K562 (cell line): ENCODE data around the gene P2RY6. TPM values are rescaled to one million over a fixed set of nuclear protein-coding genes. Genes with fewer than 3 reads are reported as not detected.

ENCODE experiments used
- ATAC-seq: fragments of 200-7000 bp; cut with Tn5 transposase; 3 replicates; pipeline ENCODE4 v1.9.1; 2020; ENCODE audit warnings: moderate library complexity
- BruUV-seq: library from RNA; stranded (reverse); fragments of 400-500 nt; replicated peaks from 2 replicates; lab custom pipeline; 2021; lab: Mats Ljungman, UMichigan
- CTCF ChIA-PET: fragments of 300-600 bp; formaldehyde crosslinking; extraction: SDS; loops from one replicate; lab custom pipeline; 2021; ENCODE audit warnings: low intra/inter-chr PET ratio; lab: Yijun Ruan, JAX
- POLR2A ChIA-PET: fragments of 300-600, 350-650 bp; sonication (Branson Sonifier 250); formaldehyde crosslinking; extraction: SDS; loops from one replicate; lab custom pipeline; 2021; ENCODE audit warnings: antibody characterized with exemption, inconsistent platforms; lab: Yijun Ruan, JAX
- DNase-seq, 4 experiments: peaks; one replicate each; pipeline versions ENCODE4 v3.0.0 to v3.0.0-alpha.2; 2011 to 2018; ENCODE audit warnings: low spot score in 3 of 4, mixed read lengths in 3 of 4; ENCODE audit errors: extremely low read depth in 1 of 4
- FAIRE-seq: peaks from 2 replicates; lab custom pipeline; 2011; peaks lifted over from hg19 to GRCh38; lab: Jason Lieb, UNC
- H2AFZ ChIP-seq: 2 replicates; pipeline ENCODE4 v1.6.0; 2011; ENCODE audit warnings: low read depth, low read length, control low read depth, inconsistent platforms
- H3K27ac ChIP-seq: fragments of 200-600 bp; 3 replicates; pipeline ENCODE4 v1.8.0; 2011; ENCODE audit warnings: low read depth, mild to moderate bottlenecking, control low read depth, inconsistent platforms, low read length, moderate library complexity, mixed read lengths; ENCODE audit errors: extremely low read depth
- H3K27me3 ChIP-seq, 2 experiments: fragments of 300-600 bp in 1 of 2; 2 replicates in 1 of 2; 3 replicates in 1 of 2; pipeline versions ENCODE4 v1.6.0 to v1.8.0; 2011; ENCODE audit warnings: inconsistent platforms in 2 of 2, low read length in 2 of 2, mild to moderate bottlenecking in 1 of 2, mixed read lengths in 1 of 2, moderate library complexity in 1 of 2; ENCODE audit not compliant: control insufficient read depth in 2 of 2, insufficient read depth in 2 of 2
- H3K36me3 ChIP-seq: fragments of 300-600 bp; 3 replicates; pipeline ENCODE4 v1.8.0; 2011; ENCODE audit warnings: mild to moderate bottlenecking, low read length, inconsistent platforms; ENCODE audit not compliant: control insufficient read depth, insufficient read depth
- H3K4me1 ChIP-seq, 2 experiments: fragments of 200-600 bp in 1 of 2; replicated peaks in 1 of 2; 2 replicates in 1 of 2; 3 replicates in 1 of 2; pipeline versions ENCODE4 v1.5.1 to v1.8.0; 2011; ENCODE audit warnings: inconsistent platforms in 2 of 2, low read length in 2 of 2, mild to moderate bottlenecking in 1 of 2, mixed read lengths in 1 of 2, moderate library complexity in 1 of 2; ENCODE audit not compliant: control insufficient read depth in 2 of 2, insufficient read depth in 2 of 2
- H3K4me2 ChIP-seq: 2 replicates; pipeline ENCODE4 v1.6.1; 2011; ENCODE audit warnings: low read length, control low read depth, inconsistent platforms, mixed read lengths; ENCODE audit not compliant: insufficient read depth
- H3K4me3 ChIP-seq: fragments of 200-600 bp; sonication (generic), shearing (Covaris generic); 2 replicates; pipeline ENCODE4 v1.5.1; 2016; ENCODE audit warnings: control low read depth, inconsistent platforms
- H3K79me2 ChIP-seq: fragments of 200-600 bp; 3 replicates; pipeline ENCODE4 v1.8.0; 2011; ENCODE audit warnings: low read length, inconsistent platforms; ENCODE audit not compliant: control insufficient read depth, insufficient read depth
- H3K9ac ChIP-seq, 2 experiments: 2 replicates each; pipeline versions ENCODE4 v1.6.0 to v1.6.1; 2011; ENCODE audit warnings: low read depth in 2 of 2, low read length in 2 of 2, control low read depth in 1 of 2, inconsistent platforms in 1 of 2, mild to moderate bottlenecking in 1 of 2, mixed read lengths in 1 of 2; ENCODE audit not compliant: insufficient read depth in 1 of 2
- H3K9me1 ChIP-seq: one replicate; pipeline ENCODE4 v1.6.0; 2011; ENCODE audit warnings: inconsistent platforms, mild to moderate bottlenecking, low read length, moderate library complexity; ENCODE audit not compliant: control insufficient read depth, insufficient read depth
- H3K9me3 ChIP-seq: replicated peaks from 2 replicates; pipeline ENCODE4 v1.5.1; 2011; ENCODE audit warnings: low read depth, low read length, inconsistent platforms; ENCODE audit not compliant: control insufficient read depth, insufficient read depth
- H4K20me1 ChIP-seq: replicated peaks from 2 replicates; pipeline ENCODE4 v1.6.1; 2011; ENCODE audit warnings: low read length, inconsistent platforms, mixed read lengths; ENCODE audit not compliant: control insufficient read depth, insufficient read depth
- ZNF174 ChIP-seq: fragments of 250-450 bp; sonication (Bioruptor Pico); IDR thresholded peaks from 2 replicates; pipeline ENCODE4 v1.4.0; 2020; ENCODE audit warnings: mild to moderate bottlenecking
- ZNF263 ChIP-seq: sonication (generic); formaldehyde crosslinking; IDR thresholded peaks from 2 replicates; pipeline ENCODE4 v1.8.0; 2022; ENCODE audit warnings: mild to moderate bottlenecking, missing genetic modification reagents, borderline replicate concordance
- WGBS: fragments of 100-300 bp; shearing (Covaris generic); methylation state at CpG from one replicate; pipeline ENCODE4 v1.1.6; 2016; ENCODE audit warnings: low coverage, mixed read lengths; ENCODE audit not compliant: insufficient coverage; ENCODE audit errors: missing lambda C conversion rate; 5-methylcytosine and 5-hydroxymethylcytosine counted together
- in situ Hi-C: fragments of 300-500 bp; cut with MboI; formaldehyde crosslinking; loops from 4 replicates; pipeline ENCODE4 v1.15.0; 2018; ENCODE audit warnings: inconsistent platforms, mixed read lengths
- intact Hi-C: fragments of 100-400 bp; cut with micrococcal nuclease; formaldehyde crosslinking; loops from 2 replicates; pipeline ENCODE4 v1.14.2; 2022
- polyA plus RNA-seq, 8 experiments: library from polyadenylated mRNA; depleted of rRNA in 4 of 8; stranded (reverse) in 5 of 8; unstranded in 3 of 8; fragments of >200 nt; fragmentation: Nextera tagmentation in 2 of 8; fragmentation: Illumina TruSeq in 1 of 8; extraction: Ambion mirVana in 2 of 8; extraction: Trizol in 1 of 8; gene quantifications; 2 replicates each; pipeline versions ENCODE4 v1.2.1 to v1.2.3, GENCODE V29; 2011 to 2014; ENCODE audit warnings: inconsistent platforms in 1 of 8, missing spikeins in 1 of 8
- total RNA-seq, 7 experiments: library from RNA; depleted of rRNA in 6 of 7; stranded (reverse); fragments of >200 nt in 6 of 7; fragmentation: Illumina TruSeq in 2 of 7; extraction: Trizol in 2 of 7; gene quantifications; 2 replicates each; pipeline versions ENCODE4 v1.2.1 to v1.2.3, GENCODE V29; 2011 to 2021; ENCODE audit warnings: low replicate concordance in 1 of 7
- TF ChIP-seq, protein P1 (sequence below), 3 experiments: IDR thresholded peaks in 2 of 3; conservative IDR thresholded peaks in 1 of 3; 2 replicates each; pipeline ENCODE4 v1.5.1; 2011 to 2012; ENCODE audit warnings: low read length in 3 of 3, mild to moderate bottlenecking in 3 of 3, control low read depth in 2 of 3, improper control_type of control experiment in 1 of 3, inconsistent platforms in 1 of 3, low read depth in 1 of 3, mixed read lengths in 1 of 3, moderate library complexity in 1 of 3; ENCODE audit not compliant: insufficient read depth in 2 of 3

Gene P2RY6
- total and polyA plus RNA-seq, 9 of the 15 experiments (the other 6 are each of a cell fraction or from before 2014, with no cell fraction given) = not detected

DNA sequence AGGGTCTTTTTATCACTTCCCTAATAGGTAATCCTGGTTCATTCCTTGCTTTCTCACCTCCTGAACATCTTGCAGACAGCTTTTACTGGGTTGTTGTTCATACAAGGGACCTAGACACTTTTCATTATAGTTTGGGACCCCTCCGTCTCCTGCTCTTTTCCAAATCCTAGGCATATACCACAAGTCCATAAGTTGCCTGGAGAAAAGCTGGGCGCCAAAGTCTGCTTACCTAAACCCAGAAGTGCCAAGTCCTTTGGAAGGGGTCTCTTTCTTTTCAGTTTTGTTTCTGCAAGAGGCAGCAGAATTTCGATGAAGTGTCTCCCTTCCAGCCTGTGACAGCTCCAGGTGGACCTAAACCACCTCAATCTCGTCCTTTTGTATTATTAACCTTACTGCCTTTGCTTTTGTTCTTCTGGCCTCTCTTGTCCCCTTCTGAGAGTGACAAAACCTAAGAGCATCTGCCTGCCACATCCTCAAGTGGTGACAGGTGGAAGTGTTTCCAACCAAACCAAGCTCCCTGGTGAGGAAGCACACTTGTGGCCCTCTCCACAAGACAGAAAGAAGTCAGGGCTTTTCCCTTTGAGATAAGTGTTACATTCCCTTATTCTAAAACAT, 19.5 kb upstream of the P2RY6 start:
- Histone ChIP-seq H3K9ac (no peak overlapping the region), H3K4me1 (no peaks in the 10 kb centered on the region), H3K27me3 (no peaks in the 10 kb centered on the region; a peak in 1 of 5 replicates), H3K9me3 (no peaks in the 10 kb centered on the region), H3K4me3 (no peak overlapping the region), H3K9me1 (no peaks in the 10 kb centered on the region), H3K27ac (no peak overlapping the region), H3K36me3 (no peaks in the 10 kb centered on the region), H2AFZ (no peak overlapping the region), H3K79me2 (no peaks in the 10 kb centered on the region), H4K20me1 (no peaks in the 10 kb centered on the region)
- CTCF ChIA-PET = no interaction called here
- WGBS = 5% methylated on average over 4 of the region's 4 CpGs
- intact Hi-C loops = no loop called here
- no TSS peak for BruUV-seq
- TF ChIP-seq, protein P1, sequence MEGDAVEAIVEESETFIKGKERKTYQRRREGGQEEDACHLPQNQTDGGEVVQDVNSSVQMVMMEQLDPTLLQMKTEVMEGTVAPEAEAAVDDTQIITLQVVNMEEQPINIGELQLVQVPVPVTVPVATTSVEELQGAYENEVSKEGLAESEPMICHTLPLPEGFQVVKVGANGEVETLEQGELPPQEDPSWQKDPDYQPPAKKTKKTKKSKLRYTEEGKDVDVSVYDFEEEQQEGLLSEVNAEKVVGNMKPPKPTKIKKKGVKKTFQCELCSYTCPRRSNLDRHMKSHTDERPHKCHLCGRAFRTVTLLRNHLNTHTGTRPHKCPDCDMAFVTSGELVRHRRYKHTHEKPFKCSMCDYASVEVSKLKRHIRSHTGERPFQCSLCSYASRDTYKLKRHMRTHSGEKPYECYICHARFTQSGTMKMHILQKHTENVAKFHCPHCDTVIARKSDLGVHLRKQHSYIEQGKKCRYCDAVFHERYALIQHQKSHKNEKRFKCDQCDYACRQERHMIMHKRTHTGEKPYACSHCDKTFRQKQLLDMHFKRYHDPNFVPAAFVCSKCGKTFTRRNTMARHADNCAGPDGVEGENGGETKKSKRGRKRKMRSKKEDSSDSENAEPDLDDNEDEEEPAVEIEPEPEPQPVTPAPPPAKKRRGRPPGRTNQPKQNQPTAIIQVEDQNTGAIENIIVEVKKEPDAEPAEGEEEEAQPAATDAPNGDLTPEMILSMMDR (IDR thresholded peaks at IDR 0.05 in 2 of 3, conservative IDR thresholded peaks at IDR 0.05 in 1 of 3; ENCODE audit: insufficient read depth in 2 of 3, low read depth in 1 of 3, low read length in 3 of 3) = peak; percentile 24 to 30 (median 28); a peak in 1 of 6 replicates
- TF ChIP-seq ZNF263 (CRISPR knock-in tag) (no peak), ZNF174 (CRISPR knock-in tag) (no peak)
- TF ChIP-seq, all 486 proteins: peak for 1
- POLR2A ChIA-PET = interaction anchor here (1.0 to 1.1 kb wide), 2 partner anchors 10 to 17 kb away, joined by 3 to 4 read pairs; no protein-coding TSS in a partner anchor
- no peak overlapping the region for H3K4me2 ChIP-seq
- no peak for FAIRE-seq
- in situ Hi-C loops = no loop called here
- ATAC-seq = peak; percentile 83
- peak in 2 of 4 experiments; percentile 27 to 35 for DNase-seq
